Small intestine (tissue), 7 donors: ENCODE data around the gene TSHZ2. TPM values are rescaled to one million over a fixed set of nuclear protein-coding genes. Genes with fewer than 3 reads are reported as not detected.
"Not testable (repeated sequence)": the region's sequence is repeated elsewhere in the genome, so short reads cannot be mapped to it uniquely, and the experiment has no call there.

Source experiments
- DNase-seq, 2 donors: peaks; one replicate each; pipeline versions ENCODE4 v3.0.0 to v3.0.0-alpha.2; 2013
- FAIRE-seq: peaks from 2 replicates; lab custom pipeline; 2012; peaks lifted over from hg19 to GRCh38; lab: Jason Lieb, UNC
- H3K27ac ChIP-seq, 3 donors: one replicate each; pipeline ENCODE4 v1.5.1; 2013; ENCODE audit warnings: low read length in 2 of 3, mild to moderate bottlenecking in 2 of 3, control low read depth in 1 of 3, inconsistent platforms in 1 of 3, low read depth in 1 of 3, moderate library complexity in 1 of 3
- H3K27me3 ChIP-seq, 3 donors: one replicate each; pipeline ENCODE4 v1.6.1; 2013; ENCODE audit warnings: low read length in 3 of 3, inconsistent platforms in 1 of 3; ENCODE audit not compliant: control insufficient read depth in 3 of 3, insufficient read depth in 3 of 3
- H3K36me3 ChIP-seq, 3 donors: one replicate each; pipeline ENCODE4 v1.6.1; 2013; ENCODE audit warnings: low read length in 3 of 3, inconsistent platforms in 1 of 3, low read depth in 1 of 3, mild to moderate bottlenecking in 1 of 3, moderate library complexity in 1 of 3; ENCODE audit not compliant: control insufficient read depth in 3 of 3, insufficient read depth in 2 of 3
- H3K4me1 ChIP-seq, 3 donors: one replicate each; pipeline ENCODE4 v1.6.1; 2013; ENCODE audit warnings: low read length in 2 of 3, inconsistent platforms in 1 of 3, low read depth in 1 of 3, mild to moderate bottlenecking in 1 of 3, moderate library complexity in 1 of 3; ENCODE audit not compliant: control insufficient read depth in 3 of 3, insufficient read depth in 2 of 3
- H3K4me3 ChIP-seq, 3 donors: one replicate each; pipeline ENCODE4 v1.5.1; 2013; ENCODE audit warnings: low read length in 3 of 3, control low read depth in 1 of 3, inconsistent platforms in 1 of 3, low read depth in 1 of 3, mild to moderate bottlenecking in 1 of 3, moderate library complexity in 1 of 3
- H3K9me3 ChIP-seq, 2 donors: one replicate each; pipeline ENCODE4 v1.6.1; 2013; ENCODE audit warnings: low read depth in 1 of 2, low read length in 1 of 2; ENCODE audit not compliant: control insufficient read depth in 2 of 2, insufficient read depth in 1 of 2
- WGBS, 3 donors: extraction: QIAGEN DNeasy Blood & Tissue Kit; methylation state at CpG; one replicate each; pipeline ENCODE4 v1.1.7; 2013; 5-methylcytosine and 5-hydroxymethylcytosine counted together
- polyA plus RNA-seq, 4 donors: library from polyadenylated mRNA; stranded (reverse) in 3 of 4; unstranded in 1 of 4; fragments of 200-250 nt in 3 of 4; fragments of 120-200 nt in 1 of 4; gene quantifications; one replicate each; pipeline versions ENCODE4 v1.2.1 to v1.2.3, GENCODE V29; 2013
- donor health status: healthy with polysubstance abuse.
- donor health status: control.
- donor health status: control.
- donor health status: Bipolar disorder and iron deficiency.
- donor health status: healthy.

The TSHZ2 gene
- polyA plus RNA-seq, 4 donors = 0.67 to 4.4 (median 2.1) TPM

DNA sequence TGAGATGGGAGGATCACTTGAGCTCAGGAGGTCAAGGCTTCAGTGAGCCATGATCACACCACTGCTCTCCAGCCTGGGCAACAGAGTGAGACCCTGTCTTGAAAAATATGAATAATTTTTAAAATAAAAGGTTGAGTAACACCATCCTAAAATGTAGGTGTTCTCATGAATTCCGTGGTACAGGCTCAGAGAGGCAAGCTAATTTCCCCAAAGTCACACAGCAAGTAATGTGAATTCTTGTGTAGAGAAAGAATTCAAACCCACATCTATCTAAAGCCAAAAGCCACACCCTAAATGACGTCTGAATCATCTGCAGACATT, 541.0 kb downstream of the TSHZ2 start:
- no peaks in the 10 kb centered on the region for H3K9me3 ChIP-seq
- no peak overlapping the region for H3K27ac ChIP-seq
- no peaks in the 10 kb centered on the region for H3K4me1 ChIP-seq
- no peaks in the 10 kb centered on the region for H3K36me3 ChIP-seq
- DNase-seq (no peak), FAIRE-seq (no peak)
- 38 to 58% (median 47%) methylated on average over 2 of the region's 2 CpGs for whole genome bisulfite sequencing, 3 donors
- H3K4me3 ChIP-seq = no peak overlapping the region
- no peaks in the 10 kb centered on the region for H3K27me3 ChIP-seq

DNA sequence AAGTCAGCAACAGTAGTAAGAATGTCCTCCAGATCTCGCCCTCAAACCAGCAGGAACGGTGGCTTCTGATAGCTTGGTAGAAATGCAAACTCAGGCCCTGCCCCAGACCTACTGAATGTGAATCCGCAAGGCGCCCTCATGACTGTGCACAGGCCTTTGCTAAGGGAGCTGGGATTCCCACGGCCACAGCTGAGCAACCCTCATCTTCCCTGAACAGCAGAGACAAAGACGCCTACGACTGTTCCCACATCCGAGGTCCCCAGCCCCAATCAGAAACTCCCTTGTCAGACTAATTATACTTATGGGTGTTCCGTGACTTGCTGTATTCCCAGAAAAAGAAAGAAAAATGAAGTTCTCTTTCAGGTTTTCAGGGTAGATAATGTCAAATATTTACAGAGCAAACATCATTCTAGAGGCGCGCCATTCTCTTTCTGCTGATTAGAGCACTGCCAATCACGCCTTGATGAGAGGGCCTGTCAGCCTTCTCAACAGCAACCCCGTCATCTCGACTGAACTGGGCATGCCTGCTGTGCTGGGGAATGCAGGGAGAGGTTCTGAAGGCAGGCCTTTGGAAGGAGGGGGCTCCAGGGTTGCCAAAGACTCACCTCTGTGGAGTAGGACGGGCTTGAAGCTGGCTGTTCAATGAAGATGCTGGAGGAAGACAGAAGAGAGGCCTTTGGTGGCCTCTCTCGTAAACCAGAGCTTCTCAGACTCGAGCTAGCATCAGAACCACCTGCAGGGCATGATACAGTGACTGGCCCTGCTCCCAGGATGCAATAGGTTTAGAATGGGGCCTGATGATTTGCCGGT, 541.5 kb downstream of the TSHZ2 start:
- no peaks in the 10 kb centered on the region for H3K36me3 ChIP-seq
- H3K9me3 ChIP-seq = no peaks in the 10 kb centered on the region
- WGBS, 3 donors = 53 to 66% (median 59%) methylated on average over 18 of the region's 18 CpGs
- no peaks in the 10 kb centered on the region for H3K4me1 ChIP-seq
- H3K4me3 ChIP-seq = no peak overlapping the region
- DNase-seq (peak; percentile 21 to 45), FAIRE-seq (no peak)
- no peaks in the 10 kb centered on the region for H3K27me3 ChIP-seq
- no peak overlapping the region for H3K27ac ChIP-seq

GRCh38 chr20:53515749-53516148, 543.6 kb downstream of the TSHZ2 start:
- no peak for DNase-seq

DNA sequence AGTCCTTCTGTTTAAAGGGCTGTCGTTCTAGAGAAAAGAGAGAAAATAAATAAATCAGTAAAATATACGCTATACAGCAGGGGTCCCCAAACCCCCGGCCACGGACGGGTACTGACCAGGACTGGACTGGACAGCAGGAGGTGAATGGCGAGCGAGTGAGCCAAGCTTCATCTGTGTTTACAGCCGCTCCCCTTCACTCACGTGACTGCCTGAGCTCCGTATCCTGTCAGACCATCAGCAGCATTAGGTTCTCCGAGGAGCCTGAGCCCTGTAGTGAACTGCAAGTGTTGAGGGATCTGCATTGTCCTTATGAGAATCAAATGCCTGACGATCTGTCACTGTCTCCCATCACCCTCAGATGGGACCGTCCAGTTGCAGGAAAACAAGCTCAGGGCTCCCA, 545.0 kb downstream of the TSHZ2 start:
- no peaks in the 10 kb centered on the region for H3K36me3 ChIP-seq
- no peak overlapping the region for H3K27ac ChIP-seq
- WGBS, 3 donors = 46 to 69% (median 63%) methylated on average over 13 of the region's 13 CpGs
- DNase-seq (peak in 1 of 2 donors; percentile 20), FAIRE-seq (no peak)
- no peaks in the 10 kb centered on the region for H3K9me3 ChIP-seq
- no peak overlapping the region for H3K4me3 ChIP-seq
- no peaks in the 10 kb centered on the region for H3K4me1 ChIP-seq
- no peaks in the 10 kb centered on the region for H3K27me3 ChIP-seq

More at GRCh38 chr20:53515749-53516148, 543.6 kb downstream of the TSHZ2 start:
- Histone ChIP-seq H3K9me3 (no peaks in the 10 kb centered on the region), H3K27ac (no peak overlapping the region), H3K36me3 (no peaks in the 10 kb centered on the region), H3K4me3 (no peak overlapping the region), H3K4me1 (no peaks in the 10 kb centered on the region), H3K27me3 (no peaks in the 10 kb centered on the region)
- 49 to 72% (median 67%) methylated on average over 4 of the region's 4 CpGs for WGBS, 3 donors
- no peak for FAIRE-seq

DNA sequence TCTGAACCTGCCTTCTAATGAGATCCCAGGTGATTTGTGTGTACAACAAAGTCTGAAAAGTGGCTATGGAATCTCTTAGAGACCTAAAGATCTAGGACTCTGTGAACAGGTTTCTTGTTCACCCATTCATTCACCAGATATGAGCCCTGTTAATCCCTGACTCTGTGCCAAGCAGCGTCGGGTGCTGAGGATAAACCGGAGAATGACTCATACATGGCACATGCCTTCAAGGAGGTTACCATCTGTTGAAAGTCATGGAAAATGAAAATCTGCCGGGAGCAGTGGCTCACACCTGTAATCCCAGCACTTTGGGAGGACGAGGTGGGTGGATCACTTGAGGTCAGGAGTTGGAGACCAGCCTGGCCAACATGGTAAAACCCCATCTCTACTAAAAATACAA, 549.3 kb downstream of the TSHZ2 start:
- not testable (repeated sequence) for H3K4me3 ChIP-seq, H3K27me3 ChIP-seq, FAIRE-seq, H3K4me1 ChIP-seq, H3K27ac ChIP-seq, H3K36me3 ChIP-seq, H3K9me3 ChIP-seq
- 18 to 64% (median 44%) methylated on average over 5 of the region's 5 CpGs for WGBS, 3 donors
- DNase-seq = peak in 1 of 2 donors; percentile 37

DNA sequence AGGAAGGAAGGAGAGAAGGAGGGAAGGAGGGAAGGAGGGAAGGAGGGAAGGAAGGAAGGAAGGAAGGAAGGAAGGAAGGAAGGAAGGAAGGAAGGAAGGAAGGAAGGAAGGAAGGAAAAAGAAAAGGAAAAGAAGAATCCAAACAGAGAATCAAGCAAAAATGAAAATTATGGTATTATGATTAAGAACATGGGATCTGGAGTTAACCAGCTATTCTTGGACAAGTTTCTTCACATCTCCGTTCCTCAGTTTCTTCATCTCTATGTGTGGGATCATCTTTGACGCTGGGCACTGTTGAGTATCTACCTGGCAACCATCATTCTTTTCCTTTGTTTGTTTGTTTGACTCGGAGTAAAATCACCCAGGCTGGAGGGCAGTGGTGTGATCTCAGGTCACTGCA, 549.9 kb downstream of the TSHZ2 start:
- H3K36me3 ChIP-seq = no peaks in the 10 kb centered on the region
- FAIRE-seq = no peak
- no peaks in the 10 kb centered on the region for H3K9me3 ChIP-seq
- WGBS, 3 donors = 68 to 87% (median 78%) methylated on average over 3 of the region's 3 CpGs
- H3K4me1 ChIP-seq = no peaks in the 10 kb centered on the region
- no peak overlapping the region for H3K4me3 ChIP-seq
- DNase-seq = no peak
- no peak overlapping the region for H3K27ac ChIP-seq
- H3K27me3 ChIP-seq = no peaks in the 10 kb centered on the region

DNA sequence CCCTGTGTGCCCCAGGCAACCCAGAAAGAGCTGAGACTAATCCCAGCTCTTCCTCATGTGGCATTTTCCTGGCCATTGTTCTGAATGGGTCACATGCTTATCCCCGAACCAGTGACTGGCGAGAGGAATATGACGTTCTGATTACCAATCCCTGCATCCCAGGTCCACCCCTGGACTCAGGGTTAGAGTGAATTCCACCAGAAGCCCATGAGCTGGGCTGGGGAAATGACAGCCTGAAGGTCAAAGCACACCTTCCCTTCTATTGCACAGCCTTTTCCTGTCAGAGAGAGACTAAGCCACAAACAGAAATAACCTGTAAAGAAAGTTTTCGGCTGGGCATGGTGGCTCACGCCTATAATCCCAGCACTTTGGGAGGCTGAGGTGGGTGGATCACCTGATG, 550.5 kb downstream of the TSHZ2 start:
- no peak for FAIRE-seq
- Histone ChIP-seq H3K27ac (no peak overlapping the region), H3K4me1 (no peaks in the 10 kb centered on the region), H3K27me3 (no peaks in the 10 kb centered on the region), H3K4me3 (no peak overlapping the region), H3K9me3 (no peaks in the 10 kb centered on the region), H3K36me3 (no peaks in the 10 kb centered on the region)
- no peak for DNase-seq
- WGBS, 3 donors = 68 to 86% (median 79%) methylated on average over 5 of the region's 5 CpGs

DNA sequence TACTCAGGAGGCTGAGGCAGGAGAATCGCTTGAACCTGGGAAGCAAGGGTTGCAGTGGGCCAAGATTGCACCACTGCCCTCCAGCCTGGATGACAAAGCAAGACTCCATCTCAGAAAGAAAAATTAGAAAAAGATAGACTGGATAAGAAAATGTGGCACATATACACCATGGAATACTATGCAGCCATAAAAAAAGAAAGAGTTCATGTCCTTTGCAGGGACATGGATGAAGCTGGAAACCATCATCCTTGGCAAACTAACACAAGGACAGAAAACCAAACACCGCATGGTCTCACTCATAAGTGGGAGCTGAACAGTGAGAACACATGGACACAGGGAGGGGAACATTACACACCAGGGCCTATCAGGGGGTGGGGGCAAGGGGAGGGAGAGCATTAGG, 551.5 kb downstream of the TSHZ2 start:
- H3K27me3 ChIP-seq, H3K36me3 ChIP-seq, H3K9me3 ChIP-seq, H3K4me1 ChIP-seq, H3K4me3 ChIP-seq, H3K27ac ChIP-seq, DNase-seq, FAIRE-seq: not testable (repeated sequence)
- WGBS, 3 donors = 93 to 100% (median 94%) methylated on average over 2 of the region's 2 CpGs
